ENCODE results near the gene TBC1D23.
A peak's percentile ranks its signal among the peaks of the same experiment; 100 is the strongest.

Gene TBC1D23

DNA sequence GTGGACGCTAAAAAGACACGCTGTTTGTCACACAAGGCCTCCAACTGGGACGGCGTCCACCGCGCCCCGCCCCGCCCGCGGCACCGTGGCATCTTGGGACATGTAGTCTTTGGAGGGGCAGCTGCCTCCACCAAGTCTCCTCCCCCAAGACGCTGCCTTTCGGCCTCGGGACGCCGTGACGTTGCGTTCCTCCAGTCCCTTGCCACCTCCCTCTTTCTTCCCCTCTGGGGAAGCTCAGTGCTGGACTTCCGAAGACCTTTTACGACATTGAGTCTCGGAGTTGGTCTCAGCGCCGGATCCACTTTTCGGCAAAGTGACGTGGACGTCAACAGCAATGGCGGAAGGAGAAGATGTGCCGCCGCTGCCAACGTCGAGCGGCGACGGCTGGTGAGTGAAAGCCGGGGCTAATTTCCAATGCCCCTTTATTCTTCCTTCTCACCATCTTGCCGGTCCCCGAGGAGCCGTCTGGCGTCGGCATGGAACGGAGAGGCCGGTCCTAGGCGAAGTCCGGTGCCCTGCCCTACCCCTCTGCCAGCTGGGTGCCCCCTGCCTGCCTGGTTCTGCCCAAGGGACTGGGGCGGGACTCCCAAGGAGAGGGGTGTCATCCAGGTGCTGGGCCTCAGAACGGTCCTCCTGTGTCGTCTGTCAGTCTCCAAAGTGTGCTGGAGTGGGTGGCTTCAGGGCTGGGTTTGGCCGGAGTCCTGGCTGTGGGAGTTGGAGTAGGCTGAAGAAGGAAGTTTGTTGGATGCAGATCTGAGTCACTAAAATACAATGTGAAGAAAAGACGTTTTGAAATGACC lies at the start of gene TBC1D23 (continued):
- TF ChIP-seq ZBTB8A (tag by site-specific recombination; IDR thresholded peaks at IDR 0.05) (no peak; the same call in 1 of the 2 replicates), YY1 (tag by site-specific recombination; IDR thresholded peaks at IDR 0.05) (peak; percentile 77; the same call in 1 of the 2 replicates), RBAK (tag by site-specific recombination; IDR thresholded peaks at IDR 0.05) (no peak), KLF10 (tag by site-specific recombination; IDR thresholded peaks at IDR 0.05) (no peak), ZNF112 (tag by site-specific recombination; IDR thresholded peaks at IDR 0.05) (no peak), GLIS2 (tag by site-specific recombination; IDR thresholded peaks at IDR 0.05) (peak; percentile 25; the same call in 1 of the 2 replicates), GLIS1 (tag by site-specific recombination; IDR thresholded peaks at IDR 0.05) (peak; percentile 89), ZNF76 (tag by site-specific recombination; IDR thresholded peaks at IDR 0.05; ENCODE audit: borderline replicate concordance, low read depth) (peak; percentile 87), ZNF175 (tag by site-specific recombination; IDR thresholded peaks at IDR 0.05) (no peak), ZNF362 (tag by site-specific recombination; IDR thresholded peaks at IDR 0.05) (no peak), ZNF623 (tag by site-specific recombination; IDR thresholded peaks at IDR 0.05) (no peak), KLF16 (tag by site-specific recombination; IDR thresholded peaks at IDR 0.05) (no peak), ZNF621 (tag by site-specific recombination; IDR thresholded peaks at IDR 0.05) (no peak), ZNF10 (tag by site-specific recombination; IDR thresholded peaks at IDR 0.05) (no peak), ZNF571 (tag by site-specific recombination; IDR thresholded peaks at IDR 0.05) (no peak), ZBTB21 (tag by site-specific recombination; IDR thresholded peaks at IDR 0.05) (peak; percentile 70; the same call in 1 of the 2 replicates), ZNF394 (tag by site-specific recombination; IDR thresholded peaks at IDR 0.05; ENCODE audit: borderline replicate concordance) (0 out of 2 replicates have a peak, but pooled peaks have one; percentile 15), ZNF266 (tag by site-specific recombination; IDR thresholded peaks at IDR 0.05; ENCODE audit: low read depth) (no peak), ZNF645 (tag by site-specific recombination; IDR thresholded peaks at IDR 0.05) (no peak), ELK4 (IDR thresholded peaks at IDR 0.05; ENCODE audit: borderline replicate concordance, low read depth, low read length) (no peak), ZNF26 (tag by site-specific recombination; IDR thresholded peaks at IDR 0.05) (no peak), ZNF433 (tag by site-specific recombination; IDR thresholded peaks at IDR 0.05; ENCODE audit: low read depth) (no peak), ZBTB17 (tag by site-specific recombination; IDR thresholded peaks at IDR 0.05) (peak; percentile 63), ZNF23 (tag by site-specific recombination; IDR thresholded peaks at IDR 0.05; ENCODE audit: borderline replicate concordance) (no peak)
- TF ChIP-seq, protein P1, sequence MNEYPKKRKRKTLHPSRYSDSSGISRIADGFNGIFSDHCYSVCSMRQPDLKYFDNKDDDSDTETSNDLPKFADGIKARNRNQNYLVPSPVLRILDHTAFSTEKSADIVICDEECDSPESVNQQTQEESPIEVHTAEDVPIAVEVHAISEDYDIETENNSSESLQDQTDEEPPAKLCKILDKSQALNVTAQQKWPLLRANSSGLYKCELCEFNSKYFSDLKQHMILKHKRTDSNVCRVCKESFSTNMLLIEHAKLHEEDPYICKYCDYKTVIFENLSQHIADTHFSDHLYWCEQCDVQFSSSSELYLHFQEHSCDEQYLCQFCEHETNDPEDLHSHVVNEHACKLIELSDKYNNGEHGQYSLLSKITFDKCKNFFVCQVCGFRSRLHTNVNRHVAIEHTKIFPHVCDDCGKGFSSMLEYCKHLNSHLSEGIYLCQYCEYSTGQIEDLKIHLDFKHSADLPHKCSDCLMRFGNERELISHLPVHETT (tag by site-specific recombination; IDR thresholded peaks at IDR 0.05): 0 out of 2 replicates have a peak, but pooled peaks have one; percentile 52
- TF ChIP-seq, protein P2, sequence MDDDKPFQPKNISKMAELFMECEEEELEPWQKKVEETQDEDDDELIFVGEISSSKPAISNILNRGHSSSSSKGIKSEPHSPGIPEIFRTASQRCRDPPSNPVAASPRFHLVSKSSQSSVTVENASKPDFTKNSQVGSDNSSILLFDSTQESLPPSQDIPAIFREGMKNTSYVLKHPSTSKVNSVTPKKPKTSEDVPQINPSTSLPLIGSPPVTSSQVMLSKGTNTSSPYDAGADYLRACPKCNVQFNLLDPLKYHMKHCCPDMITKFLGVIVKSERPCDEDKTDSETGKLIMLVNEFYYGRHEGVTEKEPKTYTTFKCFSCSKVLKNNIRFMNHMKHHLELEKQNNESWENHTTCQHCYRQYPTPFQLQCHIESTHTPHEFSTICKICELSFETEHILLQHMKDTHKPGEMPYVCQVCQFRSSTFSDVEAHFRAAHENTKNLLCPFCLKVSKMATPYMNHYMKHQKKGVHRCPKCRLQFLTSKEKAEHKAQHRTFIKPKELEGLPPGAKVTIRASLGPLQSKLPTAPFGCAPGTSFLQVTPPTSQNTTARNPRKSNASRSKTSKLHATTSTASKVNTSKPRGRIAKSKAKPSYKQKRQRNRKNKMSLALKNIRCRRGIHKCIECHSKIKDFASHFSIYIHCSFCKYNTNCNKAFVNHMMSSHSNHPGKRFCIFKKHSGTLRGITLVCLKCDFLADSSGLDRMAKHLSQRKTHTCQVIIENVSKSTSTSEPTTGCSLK (tag by site-specific recombination; IDR thresholded peaks at IDR 0.05): no peak
- TF ChIP-seq, protein P3, sequence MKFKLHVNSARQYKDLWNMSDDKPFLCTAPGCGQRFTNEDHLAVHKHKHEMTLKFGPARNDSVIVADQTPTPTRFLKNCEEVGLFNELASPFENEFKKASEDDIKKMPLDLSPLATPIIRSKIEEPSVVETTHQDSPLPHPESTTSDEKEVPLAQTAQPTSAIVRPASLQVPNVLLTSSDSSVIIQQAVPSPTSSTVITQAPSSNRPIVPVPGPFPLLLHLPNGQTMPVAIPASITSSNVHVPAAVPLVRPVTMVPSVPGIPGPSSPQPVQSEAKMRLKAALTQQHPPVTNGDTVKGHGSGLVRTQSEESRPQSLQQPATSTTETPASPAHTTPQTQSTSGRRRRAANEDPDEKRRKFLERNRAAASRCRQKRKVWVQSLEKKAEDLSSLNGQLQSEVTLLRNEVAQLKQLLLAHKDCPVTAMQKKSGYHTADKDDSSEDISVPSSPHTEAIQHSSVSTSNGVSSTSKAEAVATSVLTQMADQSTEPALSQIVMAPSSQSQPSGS (tag by site-specific recombination; IDR thresholded peaks at IDR 0.05; ENCODE audit: low read depth): peak; percentile 40; the same call in 1 of the 2 replicates
- TF ChIP-seq, protein P4, sequence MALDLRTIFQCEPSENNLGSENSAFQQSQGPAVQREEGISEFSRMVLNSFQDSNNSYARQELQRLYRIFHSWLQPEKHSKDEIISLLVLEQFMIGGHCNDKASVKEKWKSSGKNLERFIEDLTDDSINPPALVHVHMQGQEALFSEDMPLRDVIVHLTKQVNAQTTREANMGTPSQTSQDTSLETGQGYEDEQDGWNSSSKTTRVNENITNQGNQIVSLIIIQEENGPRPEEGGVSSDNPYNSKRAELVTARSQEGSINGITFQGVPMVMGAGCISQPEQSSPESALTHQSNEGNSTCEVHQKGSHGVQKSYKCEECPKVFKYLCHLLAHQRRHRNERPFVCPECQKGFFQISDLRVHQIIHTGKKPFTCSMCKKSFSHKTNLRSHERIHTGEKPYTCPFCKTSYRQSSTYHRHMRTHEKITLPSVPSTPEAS (tag by site-specific recombination; IDR thresholded peaks at IDR 0.05): no peak
